Gastroesophageal sphincter (tissue), 4 donors: ENCODE data around the gene DUSP5. TPM values are rescaled to one million over a fixed set of nuclear protein-coding genes. Genes with fewer than 3 reads are reported as not detected.

ENCODE experiments used
- ATAC-seq: fragments of 150-250 bp; one replicate; pipeline ENCODE4 v1.9.1; 2016; ENCODE audit warnings: mild to moderate bottlenecking, moderate library complexity
- H3K27ac ChIP-seq, 4 donors: fragments of 200-600 bp; sonication (generic) in 3 of 4; 1 replicate in 3 of 4; 2 replicates in 1 of 4; pipeline ENCODE4 v1.5.1; 2016 to 2019
- H3K27me3 ChIP-seq: fragments of 200-600 bp; sonication (generic); one replicate; pipeline ENCODE4 v1.5.1; 2019
- H3K36me3 ChIP-seq, 2 donors: fragments of 200-600 bp; sonication (generic); one replicate each; pipeline ENCODE4 v1.5.1; 2019; ENCODE audit warnings: control low read depth in 1 of 2
- H3K4me1 ChIP-seq, 3 donors: fragments of 200-600 bp; sonication (generic); 1 replicate in 2 of 3; 2 replicates in 1 of 3; pipeline ENCODE4 v1.5.1; 2016 to 2019; ENCODE audit warnings: control low read depth in 2 of 3
- H3K4me3 ChIP-seq, 2 donors: fragments of 200-600 bp; sonication (generic); one replicate each; pipeline ENCODE4 v1.5.1; 2019; ENCODE audit warnings: mild to moderate bottlenecking in 1 of 2, moderate library complexity in 1 of 2
- H3K9me3 ChIP-seq, 3 donors: fragments of 200-600 bp; sonication (generic); one replicate each; pipeline ENCODE4 v1.5.1; 2017 to 2019; ENCODE audit warnings: control low read depth in 2 of 3
- CTCF ChIP-seq, 4 experiments: fragments of 200-600 bp in 2 of 4; fragments of 450-650 bp in 2 of 4; sonication (generic) in 1 of 4; IDR thresholded peaks; one replicate each; pipeline ENCODE4 v1.5.1; 2017 to 2019; ENCODE audit warnings: antibody characterized with exemption in 4 of 4, mild to moderate bottlenecking in 2 of 4, moderate library complexity in 2 of 4
- EP300 ChIP-seq: sonication (generic); formaldehyde crosslinking; IDR thresholded peaks from one replicate; pipeline ENCODE4 v1.6.1; 2017; ENCODE audit warnings: antibody characterized with exemption, mild to moderate bottlenecking
- POLR2A ChIP-seq, 2 donors: fragments of 450-650 bp; IDR thresholded peaks; one replicate each; pipeline ENCODE4 v1.6.1; 2017; ENCODE audit warnings: antibody characterized with exemption in 2 of 2, mild to moderate bottlenecking in 2 of 2, moderate library complexity in 1 of 2
- POLR2AphosphoS5 ChIP-seq: sonication (generic); formaldehyde crosslinking; IDR thresholded peaks from one replicate; pipeline ENCODE4 v1.6.1; 2017; ENCODE audit warnings: antibody characterized with exemption
- WGBS, 2 donors: methylation state at CpG; one replicate each; pipeline ENCODE4 v1.1.5; 2018; ENCODE audit warnings: low coverage in 1 of 2; 5-methylcytosine and 5-hydroxymethylcytosine counted together
- total RNA-seq, 4 donors: library from RNA; depleted of rRNA; stranded (reverse); fragments of >200 nt; gene quantifications; one replicate each; pipeline ENCODE4 v1.1.0, GENCODE V29; 2016

The DUSP5 gene
- total RNA-seq = 1 to 10 TPM; 2.5 to 9.8 (median 3.5) TPM

GRCh38 chr10:110497438-110498086 is at the start of gene DUSP5:
DUSP5 (plus strand) TSS chr10:110497907; CDS start chr10:110498122, 215 bp downstream.
- Histone ChIP-seq H3K9me3 (no peaks in the 10 kb centered on the region), H3K4me1 (peaks cover 4 to 65% (median 33%) of the 10 kb centered on the region in 3 donors), H3K36me3 (no peaks in the 10 kb centered on the region), H3K27ac (peak within 1 kb of the TSS; percentile 86 to 96 (median 90)), H3K27me3 (no peaks in the 10 kb centered on the region), H3K4me3 (peak within 1 kb of the TSS; percentile 62 to 96)
- WGBS, 2 donors = 0% methylated on average over 6 of the region's 98 CpGs; no CpG with 5 or more reads in 1 of the 2 donors
- TF ChIP-seq POLR2AphosphoS5 (peak; percentile 95), EP300 (no peak), CTCF (IDR thresholded peaks at IDR 0.05) (peak in 1 of 4 experiments; percentile 16), POLR2A (IDR thresholded peaks at IDR 0.05) (peak; percentile 87 to 93)
- ATAC-seq = peak; percentile 92

- no peaks in the 10 kb centered on the region for H3K9me3 ChIP-seq
- no peak overlapping the region for H3K4me3 ChIP-seq
- H3K27ac ChIP-seq = no peak overlapping the region
- WGBS, 2 donors = 74 to 82% methylated on average over 3 of the region's 3 CpGs
- ATAC-seq = no peak
- no peaks in the 10 kb centered on the region for H3K4me1 ChIP-seq
- peaks cover 6% of the 10 kb centered on the region for H3K27me3 ChIP-seq
- no peaks in the 10 kb centered on the region for H3K36me3 ChIP-seq
- TF ChIP-seq CTCF (IDR thresholded peaks at IDR 0.05) (no peak), POLR2A (IDR thresholded peaks at IDR 0.05) (no peak), POLR2AphosphoS5 (no peak), EP300 (no peak)
Observed at GRCh38 chr10:110448682-110449418, 48.9 kb upstream of the DUSP5 start.

- no peaks in the 10 kb centered on the region for H3K27me3 ChIP-seq
- H3K27ac ChIP-seq = no peak overlapping the region
- no peaks in the 10 kb centered on the region for H3K9me3 ChIP-seq
- H3K4me1 ChIP-seq = no peaks in the 10 kb centered on the region
- H3K4me3 ChIP-seq = no peak overlapping the region
- H3K36me3 ChIP-seq = no peaks in the 10 kb centered on the region
- ATAC-seq = no peak
- TF ChIP-seq CTCF (IDR thresholded peaks at IDR 0.05) = no peak
- no peak for TF ChIP-seq POLR2AphosphoS5
- TF ChIP-seq EP300 = no peak
- TF ChIP-seq POLR2A (IDR thresholded peaks at IDR 0.05) = no peak
- WGBS, 2 donors = 71 to 88% methylated on average over 1 to 2 of the region's 3 CpGs
Observed at GRCh38 chr10:110455446-110455845, 42.3 kb upstream of the DUSP5 start.

- H3K4me1 ChIP-seq = no peaks in the 10 kb centered on the region
- H3K27me3 ChIP-seq = no peaks in the 10 kb centered on the region
- H3K4me3 ChIP-seq = no peak overlapping the region
- no peak overlapping the region for H3K27ac ChIP-seq
- 14 to 67% methylated on average over 1 of the region's 1 CpG for WGBS, 2 donors
- no peak for ATAC-seq
- H3K36me3 ChIP-seq = no peaks in the 10 kb centered on the region
- H3K9me3 ChIP-seq = no peaks in the 10 kb centered on the region
- TF ChIP-seq POLR2AphosphoS5 (no peak), POLR2A (IDR thresholded peaks at IDR 0.05) (no peak), CTCF (IDR thresholded peaks at IDR 0.05) (no peak), EP300 (no peak)
Observed at GRCh38 chr10:110456046-110456445, 41.7 kb upstream of the DUSP5 start.
